PC-9 (cell line): ENCODE results near the gene UFC1. TPM values are rescaled to one million over a fixed set of nuclear protein-coding genes. Genes with fewer than 3 reads are reported as not detected.
A peak's percentile ranks its signal among the peaks of the same experiment; 100 is the strongest.

Experiments used
- BruUV-seq: library from RNA; stranded (reverse); fragments of 400-500 nt; replicated peaks from 2 replicates; lab custom pipeline; 2021; lab: Mats Ljungman, UMichigan
- CTCF ChIA-PET: fragments of 300-600 bp; sonication (Branson Sonifier 250); formaldehyde crosslinking; loops from one replicate; lab custom pipeline; 2022; ENCODE audit warnings: antibody characterized with exemption; lab: Charles Lee
- POLR2A ChIA-PET: fragments of 300-600 bp; sonication (Branson Sonifier 250); formaldehyde crosslinking; loops from one replicate; lab custom pipeline; 2022; ENCODE audit warnings: antibody characterized with exemption; ENCODE audit not compliant: unreplicated experiment; lab: Charles Lee
- DNase-seq, 2 experiments: peaks; one replicate each; pipeline versions ENCODE4 v3.0.0 to v3.0.0-alpha.2; 2015 to 2022; ENCODE audit warnings: mixed read lengths in 1 of 2
- H2AFZ ChIP-seq: fragments of 200-600 bp; sonication (generic); 2 replicates; pipeline ENCODE4 v1.8.1; 2017; ENCODE audit warnings: antibody characterized with exemption
- H3F3A ChIP-seq: fragments of 200-600 bp; sonication (generic); 2 replicates; pipeline ENCODE4 v1.8.1; 2017; ENCODE audit warnings: antibody characterized with exemption, mild to moderate bottlenecking, low read depth; ENCODE audit not compliant: insufficient read depth
- H3K27ac ChIP-seq: fragments of 200-600 bp; sonication (generic); 2 replicates; pipeline ENCODE4 v1.6.1; 2016; ENCODE audit warnings: mixed run types
- H3K27me3 ChIP-seq: fragments of 200-600 bp; sonication (generic); 2 replicates; pipeline ENCODE4 v1.6.1; 2016; ENCODE audit warnings: low read depth, mixed run types; ENCODE audit not compliant: insufficient read depth
- H3K36me3 ChIP-seq: fragments of 200-600 bp; sonication (generic); 2 replicates; pipeline ENCODE4 v1.6.1; 2016; ENCODE audit warnings: low read depth, mixed run types
- H3K4me1 ChIP-seq: fragments of 200-600 bp; sonication (generic); replicated peaks from 2 replicates; pipeline ENCODE4 v1.6.1; 2016; ENCODE audit warnings: mixed run types; ENCODE audit not compliant: insufficient read depth
- H3K4me2 ChIP-seq: fragments of 200-600 bp; sonication (generic); 2 replicates; pipeline ENCODE4 v1.6.1; 2017; ENCODE audit warnings: mixed run types
- H3K4me3 ChIP-seq: fragments of 200-600 bp; sonication (generic); 2 replicates; pipeline ENCODE4 v1.6.1; 2016; ENCODE audit warnings: mixed run types
- H3K79me2 ChIP-seq: fragments of 200-600 bp; sonication (generic); 2 replicates; pipeline ENCODE4 v1.6.1; 2017; ENCODE audit warnings: low read depth, mixed run types
- H3K9me2 ChIP-seq: fragments of 200-600 bp; sonication (generic); 2 replicates; pipeline ENCODE4 v1.8.1; 2017; ENCODE audit warnings: mild to moderate bottlenecking; ENCODE audit not compliant: insufficient read depth
- H3K9me3 ChIP-seq: fragments of 200-600 bp; sonication (generic); 2 replicates; pipeline ENCODE4 v1.8.1; 2016; ENCODE audit warnings: low read depth; ENCODE audit not compliant: insufficient read depth
- H4K20me1 ChIP-seq: fragments of 200-600 bp; sonication (generic); 2 replicates; pipeline ENCODE4 v1.8.1; 2017; ENCODE audit not compliant: insufficient read depth
- CTCF ChIP-seq: fragments of 200-600 bp; sonication (generic); conservative IDR thresholded peaks from 2 replicates; pipeline ENCODE4 v1.6.1; 2017; ENCODE audit warnings: mixed run types, antibody characterized with exemption, mild to moderate bottlenecking, moderate library complexity
- EZH2 ChIP-seq: fragments of 200-600 bp; sonication (generic); IDR thresholded peaks from 2 replicates; pipeline ENCODE4 v1.8.0; 2017; ENCODE audit warnings: antibody characterized with exemption, low read depth
- intact Hi-C: fragments of 100-400 bp; cut with micrococcal nuclease; formaldehyde crosslinking; loops from one replicate; pipeline ENCODE4 v1.10.0; 2022; ENCODE audit not compliant: unreplicated experiment
- total RNA-seq: library from RNA; stranded (reverse); gene quantifications from 2 replicates; pipeline ENCODE4 v1.2.3, GENCODE V29; 2021

The UFC1 gene
- total RNA-seq, 1 experiment from 2014 or later = 74.9 TPM

GRCh38 chr1:161130266-161130665 lies 23.5 kb upstream of the UFC1 start:
- CTCF ChIA-PET = interaction anchor here (0.6 kb wide), 1 partner anchor 634 kb away, joined by 8 read pairs; no protein-coding TSS in a partner anchor
- H3K27me3 ChIP-seq = no peaks in the 10 kb centered on the region
- POLR2A ChIA-PET = no interaction called here

DNA sequence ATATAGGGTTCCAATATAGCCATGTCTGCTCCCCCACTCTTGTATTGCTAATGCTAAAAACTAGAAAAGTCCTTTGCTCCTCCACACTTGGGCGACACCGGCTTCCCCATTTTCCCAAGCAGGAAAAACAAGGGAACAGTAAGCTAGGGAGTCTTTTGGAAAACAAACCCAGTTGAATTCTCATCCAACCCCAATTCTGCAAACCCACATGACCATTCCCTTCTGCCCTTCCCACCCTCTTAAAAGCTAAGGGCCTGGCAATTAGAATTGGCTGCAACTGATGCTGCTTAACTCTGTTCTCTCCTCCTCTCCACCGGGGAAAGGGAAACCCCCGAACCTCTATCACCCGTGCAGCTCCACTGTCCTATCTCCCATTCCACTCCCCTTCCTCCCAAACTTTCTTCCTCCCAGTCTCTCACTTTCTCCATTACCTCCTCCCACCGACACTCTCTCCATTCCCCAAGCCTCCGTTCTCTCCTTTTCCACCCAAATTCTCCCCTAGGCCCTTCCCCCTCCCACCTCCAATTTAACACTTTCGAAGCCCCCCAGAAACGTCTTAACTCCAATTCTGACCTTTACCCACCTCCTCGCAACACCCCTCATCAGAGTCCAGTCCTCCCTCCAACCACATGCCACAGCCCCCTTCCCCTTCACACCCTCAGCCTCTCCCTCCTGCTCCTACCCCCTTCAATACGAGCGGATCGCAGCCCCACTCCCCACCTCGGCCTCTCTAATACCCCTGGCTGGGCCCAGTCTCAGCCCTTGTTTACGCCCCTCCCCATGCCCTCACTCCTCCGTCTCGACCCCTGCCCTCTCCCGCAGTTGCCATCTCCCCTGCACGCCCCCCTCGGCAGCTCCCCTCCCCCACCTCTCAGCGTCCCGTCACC lies 22.0 kb upstream of the UFC1 start:
- no peaks in the 10 kb centered on the region for H3K9me3 ChIP-seq
- intact Hi-C loops = loop anchor here (2.0 to 10.0 kb wide), 2 partner anchors 33 to 137 kb away; partner anchors contain the start of gene KLHDC9
- H3K9me2 ChIP-seq = no peaks in the 10 kb centered on the region
- H3K79me2 ChIP-seq = peaks cover 49% of the 10 kb centered on the region
- peaks cover 62% of the 10 kb centered on the region for H3F3A ChIP-seq
- peak overlapping the region; percentile 91 for H3K27ac ChIP-seq
- ChIA-PET CTCF (no interaction called here), POLR2A (interaction anchor here (0.5 to 0.7 kb wide), 3 partner anchors 39 to 104 kb away, joined by 4 to 24 read pairs (median 6); no protein-coding TSS in a partner anchor)
- no peaks in the 10 kb centered on the region for H3K27me3 ChIP-seq
- no TSS peak for BruUV-seq
- H4K20me1 ChIP-seq = no peaks in the 10 kb centered on the region; the same call in 1 of the 2 replicates
- peak overlapping the region; percentile 84 for H3K4me2 ChIP-seq
- TF ChIP-seq EZH2 = no peak
- no peak for TF ChIP-seq CTCF
- no peak for DNase-seq
- 0 out of 2 replicates have a peak, but pooled peaks cover 16% of the 10 kb centered on the region for H3K36me3 ChIP-seq
- H3K4me3 ChIP-seq = peak overlapping the region; percentile 66
- peak overlapping the region; percentile 90 for H2AFZ ChIP-seq
- H3K4me1 ChIP-seq = peaks cover 31% of the 10 kb centered on the region

More at GRCh38 chr1:161130266-161130665, 23.5 kb upstream of the UFC1 start:
- Histone ChIP-seq H4K20me1 (no peaks in the 10 kb centered on the region; the same call in 1 of the 2 replicates), H3K9me3 (no peaks in the 10 kb centered on the region), H3F3A (peaks cover 52% of the 10 kb centered on the region), H3K36me3 (0 out of 2 replicates have a peak, but pooled peaks cover 18% of the 10 kb centered on the region), H2AFZ (no peak overlapping the region), H3K4me2 (no peak overlapping the region; the same call in 1 of the 2 replicates), H3K79me2 (peaks cover 37% of the 10 kb centered on the region), H3K4me3 (no peak overlapping the region), H3K4me1 (peaks cover 21% of the 10 kb centered on the region), H3K9me2 (no peaks in the 10 kb centered on the region), H3K27ac (no peak overlapping the region)
- intact Hi-C loops = loop anchor here (10.0 kb wide), 1 partner anchor 135 kb away; no protein-coding TSS in a partner anchor
- TF ChIP-seq EZH2 = no peak
- TF ChIP-seq CTCF = no peak
- DNase-seq = no peak
- BruUV-seq = no TSS peak
